ENCODE measurements around the gene TPCN1.

TPCN1 gene

DNA sequence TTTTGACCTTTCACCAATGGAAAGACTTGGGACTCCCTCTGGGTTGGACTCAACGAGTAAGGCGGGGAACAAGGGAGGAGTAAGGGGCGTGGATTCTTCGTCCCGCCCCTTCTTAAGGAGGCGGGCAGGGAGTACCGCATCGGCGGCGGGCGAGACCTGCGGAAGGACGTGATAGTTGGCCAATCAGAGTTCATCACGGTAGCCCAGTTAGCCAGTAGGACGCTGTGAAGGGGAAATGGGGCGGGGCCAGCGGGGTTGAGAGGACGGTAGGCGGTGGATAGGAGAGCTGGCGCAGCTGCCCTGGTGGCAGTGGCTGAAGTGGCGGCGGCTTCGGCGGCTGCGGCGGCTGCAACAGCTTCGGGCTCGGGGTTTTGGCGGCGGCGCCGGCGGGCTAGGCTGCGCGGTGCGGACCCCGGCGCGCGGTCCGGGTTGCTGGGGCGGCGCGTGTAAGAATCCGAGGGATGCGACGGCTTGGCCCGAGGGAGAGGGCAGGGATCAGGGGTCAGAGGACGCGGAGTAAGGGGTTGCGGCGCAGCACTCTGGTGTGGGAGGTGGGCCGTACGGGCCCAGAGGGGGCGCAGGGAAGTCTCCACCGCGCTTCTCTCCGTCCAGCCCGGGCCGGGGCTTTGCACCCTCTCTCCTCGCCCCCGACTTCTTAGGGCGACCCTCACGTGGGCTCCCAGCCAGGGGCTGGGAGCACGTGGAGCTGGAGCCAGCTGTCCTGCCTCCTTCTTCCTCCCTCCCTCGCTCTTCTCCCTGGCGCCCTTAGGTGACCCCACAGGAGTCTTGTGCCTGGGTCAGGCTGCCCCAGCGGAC is at the start of gene TPCN1:
Gene TPCN1, plus strand, starts transcription at position 284 of the 816 bp plus-strand sequence. CDS start 5,389 bp downstream, outside the sequence.
- DNase-seq, result peak; percentile 100

DNA sequence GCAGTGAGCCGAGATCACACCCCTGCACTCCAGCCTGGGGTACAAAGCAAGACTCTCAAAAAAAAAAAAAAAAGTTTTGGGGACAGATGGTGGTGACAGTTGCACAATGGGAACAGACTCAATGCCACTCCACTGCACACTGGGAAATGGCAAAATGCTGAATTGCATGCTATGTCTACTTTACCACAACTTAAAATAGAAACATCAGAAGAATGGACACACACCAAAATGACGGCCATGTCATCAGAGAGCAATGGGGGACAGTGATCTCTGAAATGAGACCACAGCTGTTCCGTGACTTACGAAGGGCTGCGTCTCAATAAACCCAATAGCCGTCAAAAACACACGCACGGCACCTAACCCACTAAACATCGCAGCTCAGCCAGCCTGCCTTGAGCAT is 49.7 kb upstream of the TPCN1 start:
- DNase-seq, result no peak

GRCh38 chr12:113172185-113172584 is 49.1 kb upstream of the TPCN1 start:
- no peak for DNase-seq

DNA sequence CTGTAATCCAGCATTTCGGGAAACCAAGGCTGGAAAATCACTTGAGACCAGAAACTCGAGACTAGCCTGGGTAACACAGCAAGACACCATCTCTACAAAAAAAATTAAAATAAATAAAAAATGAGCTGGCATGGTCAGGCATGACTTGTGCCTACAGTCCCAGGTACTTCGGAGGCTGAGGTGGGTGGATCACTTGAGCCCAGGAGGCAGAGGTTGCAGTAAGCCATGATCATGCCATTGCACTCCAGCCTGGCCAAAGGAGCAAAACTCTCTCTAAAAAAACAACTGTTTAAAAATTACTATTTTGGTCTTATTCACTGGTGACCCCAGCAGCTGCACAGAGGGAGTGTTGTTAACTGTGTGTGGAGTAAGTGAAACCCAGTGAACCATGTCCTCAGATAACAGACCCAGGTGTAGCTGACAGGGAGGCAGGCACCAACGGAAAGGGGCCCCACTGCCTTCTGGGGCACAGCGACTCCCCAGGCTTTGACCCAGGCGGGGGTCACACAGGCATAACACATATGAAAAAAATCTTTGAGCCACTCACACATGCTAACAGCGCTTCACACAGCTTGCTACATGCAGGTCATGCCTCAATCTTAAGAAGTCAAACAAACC is 48.1 kb upstream of the TPCN1 start:
- no peak for DNase-seq

- peak; percentile 35 for DNase-seq
Measured at GRCh38 chr12:113174461-113175384, 46.5 kb upstream of the TPCN1 start.

DNA sequence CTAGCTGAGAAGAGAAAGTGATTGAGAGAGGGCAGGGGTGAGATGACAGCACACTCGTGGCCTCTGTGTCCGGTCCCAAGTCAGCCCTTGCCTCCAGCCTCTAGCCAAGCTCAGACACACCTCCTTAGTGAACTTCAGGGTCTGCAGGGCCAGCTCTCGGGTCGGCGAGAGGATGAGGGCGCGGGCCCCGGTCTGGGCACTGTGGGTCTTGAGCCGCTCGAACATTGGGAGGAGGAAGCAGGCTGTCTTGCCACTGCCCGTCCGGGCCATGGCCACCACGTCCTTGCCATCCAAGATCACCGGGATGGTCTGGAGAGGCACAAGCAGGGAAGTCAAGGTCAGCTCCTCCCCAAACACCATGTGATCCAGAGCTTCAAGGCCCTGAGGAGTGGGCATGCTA is 42.2 kb upstream of the TPCN1 start:
- DNase-seq, result no peak

GRCh38 chr12:113180333-113180732 is 40.9 kb upstream of the TPCN1 start:
- DNase-seq, result no peak

GRCh38 chr12:113181975-113182374 is 39.3 kb upstream of the TPCN1 start:
- no peak for DNase-seq

GRCh38 chr12:113183030-113183589 is 38.2 kb upstream of the TPCN1 start:
- DNase-seq, result no peak

DNA sequence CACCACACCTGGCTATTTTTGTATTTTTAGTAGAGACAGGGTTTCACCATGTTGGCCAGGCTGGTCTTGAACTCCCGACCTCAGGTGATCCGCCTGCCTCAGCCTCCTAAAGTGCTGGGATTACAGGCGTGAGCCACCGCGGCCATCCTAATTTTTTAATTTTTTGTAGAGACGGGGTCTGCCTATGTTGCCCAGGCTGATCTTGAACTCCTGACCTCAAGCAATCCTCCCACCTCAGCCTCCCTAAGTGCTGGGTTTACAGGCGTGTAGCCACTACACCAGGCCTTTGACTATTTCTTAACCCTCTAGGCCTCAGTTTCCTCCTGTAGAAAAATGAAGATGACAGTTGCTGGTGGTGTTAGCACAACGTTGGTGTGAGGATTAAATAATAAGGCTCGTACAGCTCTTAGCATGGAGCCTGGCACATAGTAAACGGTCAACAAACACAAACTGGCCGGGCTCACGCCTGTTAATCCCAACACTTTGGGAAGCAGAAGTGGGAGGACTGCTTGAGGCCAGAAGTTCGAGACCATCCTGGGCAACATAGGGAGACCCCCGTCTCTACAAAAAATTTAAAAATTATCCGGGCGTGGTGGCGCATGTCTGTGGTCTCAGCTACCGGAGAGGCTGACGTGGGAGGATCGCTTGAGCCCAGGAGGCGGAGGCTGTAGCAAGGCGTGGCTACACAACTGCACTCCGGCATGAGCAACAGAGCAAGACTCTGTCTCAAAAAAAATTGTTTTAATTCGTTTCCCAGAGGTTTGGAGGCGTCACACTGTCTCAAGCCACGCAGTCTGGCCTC is 37.0 kb upstream of the TPCN1 start:
- DNase-seq, result no peak

- peak; percentile 78 for DNase-seq
Measured at GRCh38 chr12:113184900-113185179, 36.4 kb upstream of the TPCN1 start.

DNA sequence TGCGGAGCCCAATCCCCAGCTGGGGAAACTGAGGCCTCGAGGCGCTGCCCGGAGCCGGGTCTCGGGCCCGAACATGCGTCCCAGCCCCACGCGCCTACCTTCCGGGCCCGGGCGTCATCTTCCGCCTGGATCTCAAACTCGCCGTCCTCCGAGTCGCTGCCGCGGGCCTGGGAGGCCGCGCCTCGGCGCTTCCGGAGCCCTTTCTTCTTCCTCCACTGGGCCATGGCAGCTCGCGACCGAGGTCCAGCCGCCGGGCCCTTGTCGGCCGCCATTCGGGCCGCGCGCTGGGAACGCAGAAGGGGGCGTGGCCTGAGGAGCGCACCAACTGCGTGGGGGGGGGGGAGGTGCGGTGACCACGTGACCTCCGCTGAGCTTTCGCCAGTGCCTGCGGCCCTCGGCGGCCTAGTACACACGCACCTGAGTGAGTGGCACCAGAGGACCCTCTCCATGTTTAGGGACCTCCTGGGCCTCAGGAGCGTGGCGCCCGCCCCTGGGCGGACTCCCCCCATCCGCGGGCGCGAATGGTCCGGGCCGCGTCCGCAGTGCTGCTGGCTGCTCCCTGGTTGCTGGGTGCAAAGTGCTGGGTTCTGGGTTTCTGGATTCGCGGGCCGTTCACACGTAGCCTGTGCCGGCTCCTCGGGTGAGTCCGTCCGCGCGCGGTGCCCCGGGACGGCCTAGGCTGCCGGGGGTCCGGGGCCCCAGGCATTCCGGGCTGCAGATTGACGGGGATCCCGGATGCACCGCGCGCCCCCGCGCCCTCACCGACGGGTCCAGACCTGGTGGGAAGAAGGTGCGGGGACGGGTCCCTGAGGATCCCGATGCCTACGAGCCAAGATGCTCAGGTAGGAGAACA is 35.9 kb upstream of the TPCN1 start, which contains the start of the genes DDX54 and RITA1:
Gene DDX54, minus strand, starts transcription at position 299 of the 853 bp plus-strand sequence. Its CDS starts 27 bp downstream, at position 272.
Gene RITA1, plus strand, starts transcription at position 542 of the 853 bp plus-strand sequence. CDS start 1,026 bp downstream, outside the sequence.
- DNase-seq, result peak; percentile 87

- DNase-seq, result no peak
Measured at GRCh38 chr12:113186033-113186365, 35.3 kb upstream of the TPCN1 start.

- DNase-seq, result no peak
Measured at GRCh38 chr12:113186666-113187325, 34.5 kb upstream of the TPCN1 start.

GRCh38 chr12:113189361-113189760 is 31.9 kb upstream of the TPCN1 start:
- no peak for DNase-seq

GRCh38 chr12:113190761-113191160 is 30.5 kb upstream of the TPCN1 start:
- no peak for DNase-seq

DNA sequence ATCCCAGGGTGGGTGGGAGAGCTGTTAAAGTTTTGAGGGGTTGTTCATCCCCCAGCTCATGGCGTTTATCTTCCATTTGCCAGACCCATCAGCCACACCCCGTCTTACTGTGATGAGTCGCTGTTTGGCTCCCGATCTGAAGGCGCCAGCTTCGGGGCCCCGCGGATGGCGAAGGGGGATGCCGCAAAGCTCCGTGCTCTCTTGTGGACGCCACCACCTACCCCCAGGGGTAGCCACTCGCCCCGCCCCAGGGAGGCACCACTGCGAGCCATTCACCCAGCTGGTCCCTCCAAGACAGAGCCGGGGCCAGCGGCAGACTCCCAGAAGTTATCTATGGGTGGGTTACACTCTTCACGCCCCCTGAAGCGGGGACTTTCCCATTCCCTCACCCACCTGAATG is 30.0 kb upstream of the TPCN1 start:
- no peak for DNase-seq

GRCh38 chr12:113194971-113195391 is 26.3 kb upstream of the TPCN1 start:
- no peak for DNase-seq

- DNase-seq, result no peak
Measured at GRCh38 chr12:113195598-113195997, 25.7 kb upstream of the TPCN1 start.

GRCh38 chr12:113196582-113196981 is 24.7 kb upstream of the TPCN1 start:
- DNase-seq, result no peak

DNA sequence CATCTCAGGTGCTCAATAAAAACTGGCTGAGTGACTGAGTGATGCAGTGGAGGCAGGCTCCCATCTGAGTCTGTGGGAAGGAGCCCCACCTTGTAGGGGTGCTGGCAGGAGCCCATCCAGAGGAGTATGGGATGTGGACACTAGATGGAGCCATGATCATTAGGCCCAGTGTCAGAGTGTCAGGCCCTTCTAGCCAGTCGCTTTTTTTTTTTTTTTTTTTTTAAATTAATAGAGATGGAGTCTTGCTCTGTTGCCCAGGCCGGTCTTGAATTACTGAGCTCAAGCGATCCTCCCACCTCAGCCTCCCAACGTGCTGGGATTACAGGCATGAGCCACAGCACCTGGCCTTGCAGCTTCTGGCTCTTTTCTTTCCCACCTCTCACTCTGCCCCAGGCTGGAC is 24.3 kb upstream of the TPCN1 start:
- DNase-seq, result peak; percentile 34
